Fibroblast of lung (primary cell): ENCODE results near the gene ZNHIT6. TPM values are rescaled to one million over a fixed set of nuclear protein-coding genes. Genes with fewer than 3 reads are reported as not detected.

Experiments used
- DNase-seq, 2 donors: peaks; one replicate each; pipeline versions ENCODE4 v3.0.0 to v3.0.0-alpha.2; 2010; ENCODE audit warnings: low read depth in 2 of 2
- H2AFZ ChIP-seq: 2 replicates; pipeline ENCODE4 v1.5.1; 2012; ENCODE audit warnings: low read length, control low read depth, inconsistent platforms
- H3K27ac ChIP-seq: 2 replicates; pipeline ENCODE4 v1.5.1; 2011; ENCODE audit warnings: low read length, control low read depth; ENCODE audit not compliant: insufficient read depth
- H3K27me3 ChIP-seq: 2 replicates; pipeline ENCODE4 v1.5.1; 2011; ENCODE audit warnings: mild to moderate bottlenecking, low read length; ENCODE audit not compliant: control insufficient read depth, insufficient read depth
- H3K36me3 ChIP-seq: 2 replicates; pipeline ENCODE4 v1.5.1; 2011; ENCODE audit warnings: low read length; ENCODE audit not compliant: control insufficient read depth, insufficient read depth
- H3K4me1 ChIP-seq: 2 replicates; pipeline ENCODE4 v1.5.1; 2011; ENCODE audit warnings: low read length; ENCODE audit not compliant: control insufficient read depth, insufficient read depth; ENCODE audit errors: extremely low read depth
- H3K4me2 ChIP-seq: 2 replicates; pipeline ENCODE4 v1.5.1; 2011; ENCODE audit warnings: low read length, control low read depth; ENCODE audit not compliant: insufficient read depth; ENCODE audit errors: extremely low read depth
- H3K4me3 ChIP-seq, 4 experiments: fragments of 200-600 bp in 1 of 4; sonication (generic) in 1 of 4; replicated peaks in 1 of 4; 2 replicates each; pipeline ENCODE4 v1.5.1; 2011 to 2016; ENCODE audit warnings: low read length in 4 of 4, low read depth in 3 of 4, mild to moderate bottlenecking in 3 of 4, control low read depth in 2 of 4, inconsistent platforms in 1 of 4, mixed read lengths in 1 of 4; ENCODE audit not compliant: insufficient read depth in 1 of 4; ENCODE audit errors: control extremely low read depth in 1 of 4
- H3K79me2 ChIP-seq: 2 replicates; pipeline ENCODE4 v1.5.1; 2012; ENCODE audit warnings: mild to moderate bottlenecking, low read length, inconsistent platforms; ENCODE audit not compliant: control insufficient read depth, insufficient read depth
- H3K9ac ChIP-seq: 2 replicates; pipeline ENCODE4 v1.5.1; 2011; ENCODE audit warnings: mild to moderate bottlenecking, low read length, control low read depth; ENCODE audit not compliant: insufficient read depth
- H3K9me3 ChIP-seq: 2 replicates; pipeline ENCODE4 v1.5.1; 2012; ENCODE audit warnings: low read depth, low read length; ENCODE audit not compliant: control insufficient read depth, insufficient read depth
- H4K20me1 ChIP-seq: 2 replicates; pipeline ENCODE4 v1.5.1; 2011; ENCODE audit warnings: low read length; ENCODE audit not compliant: control insufficient read depth, insufficient read depth; ENCODE audit errors: extremely low read depth
- EZH2 ChIP-seq: IDR thresholded peaks from 2 replicates; pipeline ENCODE4 v1.5.1; 2012; ENCODE audit warnings: low read length, control low read depth, mild to moderate bottlenecking; ENCODE audit errors: missing control alignments
- polyA plus RNA-seq, 2 donors: library from polyadenylated mRNA; depleted of rRNA in 1 of 2; stranded (reverse) in 1 of 2; unstranded in 1 of 2; fragments of >200 nt; gene quantifications; 2 replicates each; pipeline ENCODE4 v1.2.1, GENCODE V29; 2011 to 2012; ENCODE audit warnings: missing spikeins in 1 of 2
- total RNA-seq: library from RNA; depleted of rRNA; stranded (reverse); fragments of >200 nt; gene quantifications from 2 replicates; pipeline ENCODE4 v1.2.1, GENCODE V29; 2014
- TF ChIP-seq, protein P1 (sequence below), 2 donors: IDR thresholded peaks in 1 of 2; conservative IDR thresholded peaks in 1 of 2; 1 replicate in 1 of 2; 2 replicates in 1 of 2; pipeline ENCODE4 v1.5.1; 2011 to 2012; ENCODE audit warnings: low read length in 2 of 2, control low read depth in 1 of 2, inconsistent platforms in 1 of 2, low read depth in 1 of 2, mild to moderate bottlenecking in 1 of 2

The ZNHIT6 gene
- total and polyA plus RNA-seq, 2 donors (not counting 1 experiment from before 2014, with no cell fraction given), result 14.3 to 15.5 TPM

- Histone ChIP-seq H3K4me1 (peaks cover 40% of the 10 kb centered on the region), H3K36me3 (no peaks in the 10 kb centered on the region), H3K9me3 (no peaks in the 10 kb centered on the region), H3K9ac (peak overlapping the region; percentile 49), H4K20me1 (no peaks in the 10 kb centered on the region), H3K4me2 (peak overlapping the region; percentile 67), H3K79me2 (no peaks in the 10 kb centered on the region), H3K27me3 (no peaks in the 10 kb centered on the region), H2AFZ (no peak overlapping the region), H3K27ac (peak overlapping the region; percentile 89), H3K4me3 (no peak overlapping the region)
- DNase-seq, result peak; percentile 90 to 100
- TF ChIP-seq, protein P1, sequence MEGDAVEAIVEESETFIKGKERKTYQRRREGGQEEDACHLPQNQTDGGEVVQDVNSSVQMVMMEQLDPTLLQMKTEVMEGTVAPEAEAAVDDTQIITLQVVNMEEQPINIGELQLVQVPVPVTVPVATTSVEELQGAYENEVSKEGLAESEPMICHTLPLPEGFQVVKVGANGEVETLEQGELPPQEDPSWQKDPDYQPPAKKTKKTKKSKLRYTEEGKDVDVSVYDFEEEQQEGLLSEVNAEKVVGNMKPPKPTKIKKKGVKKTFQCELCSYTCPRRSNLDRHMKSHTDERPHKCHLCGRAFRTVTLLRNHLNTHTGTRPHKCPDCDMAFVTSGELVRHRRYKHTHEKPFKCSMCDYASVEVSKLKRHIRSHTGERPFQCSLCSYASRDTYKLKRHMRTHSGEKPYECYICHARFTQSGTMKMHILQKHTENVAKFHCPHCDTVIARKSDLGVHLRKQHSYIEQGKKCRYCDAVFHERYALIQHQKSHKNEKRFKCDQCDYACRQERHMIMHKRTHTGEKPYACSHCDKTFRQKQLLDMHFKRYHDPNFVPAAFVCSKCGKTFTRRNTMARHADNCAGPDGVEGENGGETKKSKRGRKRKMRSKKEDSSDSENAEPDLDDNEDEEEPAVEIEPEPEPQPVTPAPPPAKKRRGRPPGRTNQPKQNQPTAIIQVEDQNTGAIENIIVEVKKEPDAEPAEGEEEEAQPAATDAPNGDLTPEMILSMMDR (conservative IDR thresholded peaks at IDR 0.05 in 1 of 2, IDR thresholded peaks at IDR 0.05 in 1 of 2; ENCODE audit: low read depth in 1 of 2, low read length in 2 of 2), result no peak
- no peak for TF ChIP-seq EZH2
Measured at GRCh38 chr1:85607126-85607920, 100.9 kb downstream of the ZNHIT6 start.

DNA sequence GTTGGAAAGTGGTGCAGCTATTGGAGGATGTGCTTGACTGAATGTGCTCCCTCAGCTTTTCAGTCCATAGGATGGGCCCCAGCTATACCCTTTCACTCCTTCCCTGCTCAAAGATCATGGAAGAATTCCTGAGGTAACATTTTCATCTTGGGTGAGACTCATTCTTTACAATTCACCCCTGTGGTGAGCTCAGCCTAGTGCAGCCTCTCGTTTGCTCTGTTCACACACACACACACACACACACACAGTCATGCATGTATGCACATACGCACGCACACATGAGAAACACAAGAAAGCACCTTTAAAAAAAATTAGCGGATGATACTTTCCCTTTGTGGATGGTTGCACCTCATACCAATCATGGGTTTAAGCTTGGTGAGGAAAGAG, 101.8 kb downstream of the ZNHIT6 start:
- no peak overlapping the region for H3K9ac ChIP-seq
- H3K79me2 ChIP-seq, result no peaks in the 10 kb centered on the region
- TF ChIP-seq EZH2, result no peak
- TF ChIP-seq, protein P1 (conservative IDR thresholded peaks at IDR 0.05 in 1 of 2, IDR thresholded peaks at IDR 0.05 in 1 of 2; ENCODE audit: low read depth in 1 of 2, low read length in 2 of 2), result no peak
- no peak overlapping the region for H3K4me3 ChIP-seq
- no peaks in the 10 kb centered on the region for H3K9me3 ChIP-seq
- H3K27ac ChIP-seq, result peak overlapping the region; percentile 89
- H4K20me1 ChIP-seq, result no peaks in the 10 kb centered on the region
- H3K36me3 ChIP-seq, result no peaks in the 10 kb centered on the region
- no peak overlapping the region for H3K4me2 ChIP-seq
- DNase-seq, result peak in 1 of 2 donors; percentile 71
- no peaks in the 10 kb centered on the region for H3K27me3 ChIP-seq
- H2AFZ ChIP-seq, result no peak overlapping the region
- H3K4me1 ChIP-seq, result peaks cover 34% of the 10 kb centered on the region

DNA sequence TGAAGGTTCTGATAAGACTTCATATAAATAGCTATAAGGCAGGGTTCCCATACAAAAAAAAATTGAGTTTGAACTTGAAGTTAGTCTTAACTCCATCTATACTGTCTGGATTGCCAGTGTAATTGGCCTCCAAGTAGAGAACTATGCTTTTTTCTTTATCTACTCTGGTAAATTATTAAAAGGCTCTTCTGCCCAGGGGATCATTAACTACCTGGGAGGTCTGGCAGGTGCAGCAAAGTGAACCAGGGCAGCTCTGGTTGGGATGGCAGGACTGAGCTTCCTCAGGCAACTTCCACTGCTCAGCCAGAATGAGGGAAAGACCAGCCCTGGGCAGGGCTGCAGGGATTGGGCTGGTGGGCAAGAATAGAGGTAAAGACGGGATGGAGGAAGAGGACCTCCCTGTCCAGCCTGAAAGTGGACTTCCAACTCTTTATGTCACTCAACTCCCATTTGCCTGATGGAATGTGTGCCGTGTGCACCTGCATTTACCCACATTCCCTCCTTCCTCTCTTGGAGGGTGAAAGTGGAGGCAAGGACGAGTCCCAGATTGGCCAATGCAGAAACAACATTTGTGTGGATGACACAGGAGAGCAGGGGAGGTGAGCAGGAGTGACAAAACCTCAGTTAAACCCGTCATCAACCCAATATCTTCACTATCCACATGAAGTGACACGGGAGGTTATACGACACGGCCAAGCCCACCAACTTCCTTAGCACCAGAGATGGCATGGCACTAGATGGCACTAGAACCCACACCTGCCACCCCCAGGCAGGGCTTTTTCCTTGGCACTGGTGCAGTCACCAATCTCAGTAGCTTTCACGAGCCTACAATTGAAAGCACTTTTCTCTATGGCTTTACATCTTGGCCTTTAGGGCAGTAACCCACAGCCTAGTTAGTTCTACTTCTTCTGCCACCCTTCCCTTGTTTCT, 102.5 kb downstream of the ZNHIT6 start:
- DNase-seq, result no peak
- Histone ChIP-seq H3K4me3 (no peak overlapping the region), H4K20me1 (no peaks in the 10 kb centered on the region), H2AFZ (no peak overlapping the region), H3K36me3 (no peaks in the 10 kb centered on the region), H3K27me3 (no peaks in the 10 kb centered on the region), H3K4me1 (peaks cover 28% of the 10 kb centered on the region), H3K9ac (no peak overlapping the region), H3K27ac (peak overlapping the region; percentile 89), H3K4me2 (no peak overlapping the region), H3K9me3 (no peaks in the 10 kb centered on the region), H3K79me2 (no peaks in the 10 kb centered on the region)
- TF ChIP-seq EZH2, result no peak
- TF ChIP-seq, protein P1 (conservative IDR thresholded peaks at IDR 0.05 in 1 of 2, IDR thresholded peaks at IDR 0.05 in 1 of 2; ENCODE audit: low read depth in 1 of 2, low read length in 2 of 2), result no peak
